Liver (tissue), 9 donors: ENCODE measurements around the gene PGBD5. TPM values are rescaled to one million over a fixed set of nuclear protein-coding genes. Genes with fewer than 3 reads are reported as not detected.
"Not testable (repeated sequence)": the region's sequence is repeated elsewhere in the genome, so short reads cannot be mapped to it uniquely, and the experiment has no call there.

Experiments
- DNase-seq: peaks from one replicate; pipeline ENCODE4 v3.0.0-alpha.2; 2017; ENCODE audit warnings: low spot score
- H3K27ac ChIP-seq, 2 donors: one replicate each; pipeline ENCODE4 v1.7.0; 2013; ENCODE audit warnings: inconsistent platforms in 2 of 2, low read length in 2 of 2, control low read depth in 1 of 2, low read depth in 1 of 2, mild to moderate bottlenecking in 1 of 2
- H3K27me3 ChIP-seq, 4 donors: one replicate each; pipeline versions ENCODE4 v1.6.1 to v1.7.0; 2013; ENCODE audit warnings: low read length in 3 of 4, inconsistent platforms in 1 of 4, mild to moderate bottlenecking in 1 of 4, moderate library complexity in 1 of 4; ENCODE audit not compliant: control insufficient read depth in 4 of 4, insufficient read depth in 4 of 4
- H3K36me3 ChIP-seq, 4 donors: one replicate each; pipeline versions ENCODE4 v1.6.1 to v1.7.0; 2013; ENCODE audit warnings: low read length in 3 of 4, mild to moderate bottlenecking in 3 of 4, low read depth in 1 of 4, moderate library complexity in 1 of 4; ENCODE audit not compliant: control insufficient read depth in 4 of 4, insufficient read depth in 3 of 4
- H3K4me1 ChIP-seq, 4 donors: one replicate each; pipeline versions ENCODE4 v1.6.1 to v1.7.0; 2013; ENCODE audit warnings: low read length in 3 of 4, mild to moderate bottlenecking in 3 of 4, moderate library complexity in 1 of 4; ENCODE audit not compliant: control insufficient read depth in 4 of 4, insufficient read depth in 4 of 4
- H3K4me3 ChIP-seq, 3 donors: one replicate each; pipeline versions ENCODE4 v1.6.1 to v1.7.0; 2013; ENCODE audit warnings: low read length in 3 of 3, control low read depth in 1 of 3, low read depth in 1 of 3, mild to moderate bottlenecking in 1 of 3
- H3K9ac ChIP-seq, 2 donors: one replicate each; pipeline ENCODE4 v1.7.0; 2013; ENCODE audit warnings: low read length in 2 of 2, mild to moderate bottlenecking in 2 of 2, moderate library complexity in 2 of 2, control low read depth in 1 of 2, low read depth in 1 of 2
- H3K9me3 ChIP-seq, 4 donors: one replicate each; pipeline versions ENCODE4 v1.6.1 to v1.7.0; 2013; ENCODE audit warnings: low read length in 3 of 4; ENCODE audit not compliant: control insufficient read depth in 4 of 4
- CTCF ChIP-seq: fragments of 150-350 bp; IDR thresholded peaks from 2 replicates; pipeline ENCODE4 v1.5.1; 2017; ENCODE audit warnings: improper control_type of control experiment, low read depth, low read length; ENCODE audit not compliant: missing input control
- EGR1 ChIP-seq, 2 donors: IDR thresholded peaks; 2 replicates each; pipeline ENCODE4 v1.6.1; 2016 to 2018; ENCODE audit warnings: antibody characterized with exemption in 2 of 2, low read depth in 2 of 2
- FOXA1 ChIP-seq: IDR thresholded peaks from 2 replicates; pipeline ENCODE4 v1.6.1; 2016; ENCODE audit warnings: antibody characterized with exemption
- FOXA2 ChIP-seq: IDR thresholded peaks from 2 replicates; pipeline ENCODE4 v1.6.1; 2016; ENCODE audit warnings: antibody characterized with exemption
- GABPA ChIP-seq, 2 donors: IDR thresholded peaks in 1 of 2; conservative IDR thresholded peaks in 1 of 2; 2 replicates each; pipeline ENCODE4 v1.6.1; 2016; ENCODE audit warnings: antibody characterized with exemption in 2 of 2, mild to moderate bottlenecking in 1 of 2, moderate library complexity in 1 of 2
- HNF4G ChIP-seq: IDR thresholded peaks from 2 replicates; pipeline ENCODE4 v1.6.1; 2016; ENCODE audit warnings: antibody characterized with exemption
- JUND ChIP-seq, 2 donors: IDR thresholded peaks; 2 replicates each; pipeline ENCODE4 v1.6.1; 2016; ENCODE audit warnings: antibody characterized with exemption in 2 of 2
- NR2F2 ChIP-seq: IDR thresholded peaks from 2 replicates; pipeline ENCODE4 v1.6.1; 2016; ENCODE audit warnings: antibody characterized with exemption
- RAD21 ChIP-seq, 2 donors: IDR thresholded peaks; 2 replicates each; pipeline ENCODE4 v1.6.1; 2016; ENCODE audit warnings: antibody characterized with exemption in 2 of 2, mild to moderate bottlenecking in 2 of 2
- SP1 ChIP-seq: IDR thresholded peaks from 2 replicates; pipeline ENCODE4 v1.6.1; 2018; ENCODE audit warnings: antibody characterized with exemption, mild to moderate bottlenecking
- YY1 ChIP-seq: IDR thresholded peaks from 2 replicates; pipeline ENCODE4 v1.6.1; 2016; ENCODE audit warnings: antibody characterized with exemption, mild to moderate bottlenecking
- WGBS: extraction: QIAGEN DNeasy Blood & Tissue Kit; methylation state at CpG from one replicate; pipeline ENCODE4 v1.1.7; 2013; 5-methylcytosine and 5-hydroxymethylcytosine counted together
- polyA plus RNA-seq, 2 donors: library from polyadenylated mRNA; stranded (reverse) in 1 of 2; unstranded in 1 of 2; fragments of 200-250 nt in 1 of 2; fragments of >200 nt in 1 of 2; fragmentation: Nextera tagmentation in 1 of 2; extraction: Ambion mirVana in 1 of 2; gene quantifications; one replicate each; pipeline versions ENCODE4 v1.2.1 to v1.2.3, GENCODE V29; 2013 to 2015
- total RNA-seq, 2 donors: library from RNA; depleted of rRNA; stranded (reverse); fragments of >200 nt; gene quantifications; one replicate each; pipeline ENCODE4 v1.2.3, GENCODE V29; 2014
- TF ChIP-seq, protein P1 (sequence below): IDR thresholded peaks from 2 replicates; pipeline ENCODE4 v1.6.1; 2016; ENCODE audit warnings: antibody characterized with exemption
- TF ChIP-seq, protein P2 (sequence below): IDR thresholded peaks from 2 replicates; pipeline ENCODE4 v1.6.1; 2016; ENCODE audit warnings: antibody characterized with exemption
- donor health status: healthy.
- donor health status: healthy.
- donor health status: healthy.
- donor health status: healthy.
- donor health status: healthy.

The PGBD5 gene
- total and polyA plus RNA-seq, 4 donors = 0.88 to 5.4 (median 2.7) TPM

- no peak for DNase-seq
- no peak overlapping the region for H3K9ac ChIP-seq
- no peaks in the 10 kb centered on the region for H3K9me3 ChIP-seq
- no peak overlapping the region for H3K4me3 ChIP-seq
- no peaks in the 10 kb centered on the region for H3K36me3 ChIP-seq
- TF ChIP-seq, protein P1, sequence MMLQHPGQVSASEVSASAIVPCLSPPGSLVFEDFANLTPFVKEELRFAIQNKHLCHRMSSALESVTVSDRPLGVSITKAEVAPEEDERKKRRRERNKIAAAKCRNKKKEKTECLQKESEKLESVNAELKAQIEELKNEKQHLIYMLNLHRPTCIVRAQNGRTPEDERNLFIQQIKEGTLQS = no peak
- TF ChIP-seq RAD21 (IDR thresholded peaks at IDR 0.05) (no peak), HNF4G (no peak), EGR1 (IDR thresholded peaks at IDR 0.05; ENCODE audit: low read depth in 2 of 2) (no peak), YY1 (no peak), GABPA (IDR thresholded peaks at IDR 0.05 in 1 of 2, conservative IDR thresholded peaks at IDR 0.05 in 1 of 2) (no peak), FOXA2 (no peak), JUND (IDR thresholded peaks at IDR 0.05) (no peak), CTCF (no peak), NR2F2 (no peak), FOXA1 (no peak)
- H3K4me1 ChIP-seq = peaks cover 0 to 2% (median 0%) of the 10 kb centered on the region in 4 donors
- H3K27me3 ChIP-seq = no peaks in the 10 kb centered on the region
- WGBS = 87% methylated on average over 2 of the region's 2 CpGs
- H3K27ac ChIP-seq = no peak overlapping the region
Measured at GRCh38 chr1:230408971-230409370, 17.2 kb downstream of the PGBD5 start.

- H3K9me3 ChIP-seq = no peaks in the 10 kb centered on the region
- H3K9ac ChIP-seq = no peak overlapping the region
- H3K4me3 ChIP-seq = no peak overlapping the region
- no peak for DNase-seq
- H3K4me1 ChIP-seq = peaks cover 0 to 2% (median 0%) of the 10 kb centered on the region in 4 donors
- TF ChIP-seq EGR1 (IDR thresholded peaks at IDR 0.05; ENCODE audit: low read depth in 2 of 2) (no peak), SP1 (no peak)
- TF ChIP-seq, protein P1 = no peak
- no peaks in the 10 kb centered on the region for H3K36me3 ChIP-seq
- no peaks in the 10 kb centered on the region for H3K27me3 ChIP-seq
- no peak overlapping the region for H3K27ac ChIP-seq
- 96% methylated on average over 2 of the region's 2 CpGs for WGBS
Measured at GRCh38 chr1:230407351-230407750, 18.8 kb downstream of the PGBD5 start.

- DNase-seq, H3K4me1 ChIP-seq, H3K9ac ChIP-seq, H3K9me3 ChIP-seq, H3K36me3 ChIP-seq, H3K4me3 ChIP-seq, H3K27me3 ChIP-seq, H3K27ac ChIP-seq: not testable (repeated sequence)
- 81% methylated on average over 11 of the region's 11 CpGs for WGBS
Measured at GRCh38 chr1:230406727-230407126, 19.4 kb downstream of the PGBD5 start.

GRCh38 chr1:230403442-230403841, 22.7 kb downstream of the PGBD5 start:
- Histone ChIP-seq H3K27ac (no peak overlapping the region), H3K4me1 (no peaks in the 10 kb centered on the region), H3K36me3 (no peaks in the 10 kb centered on the region), H3K4me3 (no peak overlapping the region), H3K9me3 (no peaks in the 10 kb centered on the region), H3K9ac (no peak overlapping the region), H3K27me3 (no peaks in the 10 kb centered on the region)
- no peak for DNase-seq
- 83% methylated on average over 7 of the region's 7 CpGs for WGBS
- TF ChIP-seq NR2F2 (no peak), HNF4G (no peak), CTCF (no peak), FOXA1 (no peak), RAD21 (IDR thresholded peaks at IDR 0.05) (no peak), GABPA (IDR thresholded peaks at IDR 0.05 in 1 of 2, conservative IDR thresholded peaks at IDR 0.05 in 1 of 2) (no peak), FOXA2 (no peak), JUND (IDR thresholded peaks at IDR 0.05) (no peak)
- TF ChIP-seq, protein P2, sequence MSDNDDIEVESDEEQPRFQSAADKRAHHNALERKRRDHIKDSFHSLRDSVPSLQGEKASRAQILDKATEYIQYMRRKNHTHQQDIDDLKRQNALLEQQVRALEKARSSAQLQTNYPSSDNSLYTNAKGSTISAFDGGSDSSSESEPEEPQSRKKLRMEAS = no peak
